ENCODE data around the gene AFMID.

The AFMID gene

GRCh38 chr17:78180508-78180907 is 6.7 kb upstream of the AFMID start:
- no peak for DNase-seq

GRCh38 chr17:78182504-78182903 is 4.7 kb upstream of the AFMID start:
- DNase-seq = no peak

- DNase-seq = no peak
Observed at GRCh38 chr17:78183916-78184315, 3.2 kb upstream of the AFMID start.

- no peak for DNase-seq
Observed at GRCh38 chr17:78184351-78184750, 2.8 kb upstream of the AFMID start.

GRCh38 chr17:78184868-78185267 is 2.3 kb upstream of the AFMID start:
- no peak for DNase-seq

- DNase-seq = peak; percentile 30
Observed at GRCh38 chr17:78185981-78186691, 1.0 kb upstream of the AFMID start.

GRCh38 chr17:78196716-78197115 is 9.6 kb downstream of the AFMID start:
- no peak for DNase-seq

GRCh38 chr17:78197147-78197832 is 10.1 kb downstream of the AFMID start:
- no peak for DNase-seq

GRCh38 chr17:78200451-78200850 is 13.3 kb downstream of the AFMID start:
- DNase-seq = no peak

- DNase-seq = no peak
Observed at GRCh38 chr17:78202666-78203065, 15.5 kb downstream of the AFMID start.

GRCh38 chr17:78204387-78205123 is 17.4 kb downstream of the AFMID start:
- DNase-seq = no peak

GRCh38 chr17:78205124-78205775 is 18.1 kb downstream of the AFMID start:
- no peak for DNase-seq

GRCh38 chr17:78206298-78206697 is 19.1 kb downstream of the AFMID start:
- DNase-seq = no peak

- DNase-seq = no peak
Observed at GRCh38 chr17:78208486-78208885, 21.3 kb downstream of the AFMID start.

- no peak for DNase-seq
Observed at GRCh38 chr17:78210111-78210510, 22.9 kb downstream of the AFMID start.

GRCh38 chr17:78211032-78211431 is 23.9 kb downstream of the AFMID start:
- no peak for DNase-seq

GRCh38 chr17:78214016-78214705 is 27.0 kb downstream of the AFMID start, which contains the start of gene BIRC5:
TSS of gene BIRC5 (plus strand) at chr17:78214253. CDS start at chr17:78214317, 64 bp downstream.
- peak; percentile 66 for DNase-seq

- DNase-seq = no peak
Observed at GRCh38 chr17:78214706-78215061, 27.5 kb downstream of the AFMID start.

GRCh38 chr17:78219396-78220150 is 32.4 kb downstream of the AFMID start:
- DNase-seq = no peak

GRCh38 chr17:78223061-78223460 is 35.9 kb downstream of the AFMID start:
- no peak for DNase-seq

GRCh38 chr17:78223765-78224164 is 36.6 kb downstream of the AFMID start:
- no peak for DNase-seq

Data from GF-D8 (cell line).